ENCODE data around the gene LILRA2. TPM values are rescaled to one million over a fixed set of nuclear protein-coding genes. Genes with fewer than 3 reads are reported as not detected.
A peak's percentile ranks its signal among the peaks of the same experiment; 100 is the strongest.

The LILRA2 gene
- polyA plus RNA-seq, 4 donors, result 0.34 to 1.1 (median 1.1) TPM; not detected in 1

DNA sequence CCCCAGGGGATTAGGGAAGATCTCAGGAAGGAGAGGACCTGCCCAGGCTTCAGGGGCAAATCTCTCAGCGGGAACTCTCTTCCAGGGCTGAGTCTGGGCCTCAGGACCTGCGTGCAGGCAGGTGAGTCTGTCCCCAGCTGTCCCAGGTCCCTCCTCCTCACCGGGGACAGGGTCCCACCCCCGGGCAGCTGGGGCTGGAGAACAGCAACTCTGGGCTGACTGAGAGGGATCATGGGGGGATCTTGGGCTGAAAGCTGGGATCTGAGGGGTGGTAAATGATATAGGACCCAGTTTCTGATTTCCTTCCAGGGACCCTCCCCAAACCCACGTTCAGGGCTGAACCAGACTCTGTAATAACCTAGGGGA lies 34.2 kb downstream of the LILRA2 start:
- H3K4me3 ChIP-seq (ENCODE audit: low read depth in 1 of 3, low read length in 3 of 3), result no peak overlapping the region
- no peak for DNase-seq
- FAIRE-seq, result no peak
- H3K9me3 ChIP-seq (ENCODE audit: control insufficient read depth in 2 of 2, insufficient read depth in 1 of 2, low read depth in 1 of 2, low read length in 1 of 2), result peaks cover 0 to 27% of the 10 kb centered on the region in 2 donors
- no peak overlapping the region for H3K27ac ChIP-seq (ENCODE audit: low read depth in 1 of 3, low read length in 2 of 3)
- no peaks in the 10 kb centered on the region for H3K36me3 ChIP-seq (ENCODE audit: control insufficient read depth in 3 of 3, insufficient read depth in 2 of 3, low read depth in 1 of 3, low read length in 3 of 3)
- WGBS, 3 donors, result 64 to 68% (median 65%) methylated on average over 5 of the region's 5 CpGs
- H3K27me3 ChIP-seq (ENCODE audit: control insufficient read depth in 3 of 3, insufficient read depth in 3 of 3, low read length in 3 of 3), result no peaks in the 10 kb centered on the region
- no peaks in the 10 kb centered on the region for H3K4me1 ChIP-seq (ENCODE audit: control insufficient read depth in 3 of 3, insufficient read depth in 2 of 3, low read depth in 1 of 3, low read length in 2 of 3)

DNA sequence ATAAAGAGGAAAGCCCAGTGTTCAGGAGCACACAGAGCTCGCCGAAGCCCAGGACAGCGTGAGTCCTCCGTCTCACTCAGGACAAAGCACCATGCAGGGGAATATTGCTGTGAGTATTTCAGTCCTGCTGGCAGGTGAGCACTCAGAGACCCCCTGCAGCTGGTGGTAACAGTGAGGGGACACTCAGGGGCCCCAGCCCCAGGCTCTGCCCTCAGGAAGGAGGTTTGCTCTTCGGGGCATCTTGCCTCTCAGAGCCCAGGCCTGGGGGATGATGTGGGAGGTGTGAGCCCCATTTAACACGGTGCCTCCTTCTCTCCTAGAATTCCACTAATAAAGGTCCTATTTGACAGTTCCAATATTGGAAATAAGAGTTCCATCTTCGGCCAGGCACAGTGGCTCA lies 34.6 kb downstream of the LILRA2 start:
- Histone ChIP-seq H3K4me3 (ENCODE audit: low read depth in 1 of 3, low read length in 3 of 3) (no peak overlapping the region), H3K27ac (ENCODE audit: low read depth in 1 of 3, low read length in 2 of 3) (no peak overlapping the region), H3K36me3 (ENCODE audit: control insufficient read depth in 3 of 3, insufficient read depth in 2 of 3, low read depth in 1 of 3, low read length in 3 of 3) (no peaks in the 10 kb centered on the region), H3K27me3 (ENCODE audit: control insufficient read depth in 3 of 3, insufficient read depth in 3 of 3, low read length in 3 of 3) (no peaks in the 10 kb centered on the region), H3K9me3 (ENCODE audit: control insufficient read depth in 2 of 2, insufficient read depth in 1 of 2, low read depth in 1 of 2, low read length in 1 of 2) (peaks cover 0 to 29% of the 10 kb centered on the region in 2 donors), H3K4me1 (ENCODE audit: control insufficient read depth in 3 of 3, insufficient read depth in 2 of 3, low read depth in 1 of 3, low read length in 2 of 3) (no peaks in the 10 kb centered on the region)
- no peak for DNase-seq
- 83% methylated on average over 7 of the region's 7 CpGs for WGBS, 3 donors
- no peak for FAIRE-seq

DNA sequence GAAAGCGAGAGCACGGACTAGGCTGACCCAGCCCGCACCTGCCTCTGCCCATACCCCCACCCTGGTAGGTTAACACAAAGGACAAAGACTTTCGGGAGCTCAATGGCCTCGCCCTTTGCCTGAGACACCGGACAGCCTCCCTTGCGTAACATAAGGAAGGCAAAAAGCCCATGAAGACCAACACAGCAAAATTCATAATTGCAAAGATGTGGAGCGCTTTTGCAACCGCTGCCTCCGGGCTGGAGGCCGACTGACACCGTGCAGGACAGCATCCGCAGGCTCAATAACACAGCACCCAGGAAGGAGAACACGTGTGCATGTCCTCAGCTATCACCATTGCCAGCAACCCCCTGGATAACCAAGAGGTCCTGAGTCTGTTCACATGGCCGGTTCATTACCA lies 35.2 kb downstream of the LILRA2 start:
- Histone ChIP-seq H3K4me1 (ENCODE audit: control insufficient read depth in 3 of 3, insufficient read depth in 2 of 3, low read depth in 1 of 3, low read length in 2 of 3) (no peaks in the 10 kb centered on the region), H3K27ac (ENCODE audit: low read depth in 1 of 3, low read length in 2 of 3) (no peak overlapping the region), H3K36me3 (ENCODE audit: control insufficient read depth in 3 of 3, insufficient read depth in 2 of 3, low read depth in 1 of 3, low read length in 3 of 3) (no peaks in the 10 kb centered on the region), H3K4me3 (ENCODE audit: low read depth in 1 of 3, low read length in 3 of 3) (no peak overlapping the region), H3K9me3 (ENCODE audit: control insufficient read depth in 2 of 2, insufficient read depth in 1 of 2, low read depth in 1 of 2, low read length in 1 of 2) (peaks cover 0 to 29% of the 10 kb centered on the region in 2 donors), H3K27me3 (ENCODE audit: control insufficient read depth in 3 of 3, insufficient read depth in 3 of 3, low read length in 3 of 3) (no peaks in the 10 kb centered on the region)
- WGBS, 3 donors, result 83 to 88% (median 88%) methylated on average over 15 of the region's 15 CpGs
- no peak for FAIRE-seq
- DNase-seq, result no peak

DNA sequence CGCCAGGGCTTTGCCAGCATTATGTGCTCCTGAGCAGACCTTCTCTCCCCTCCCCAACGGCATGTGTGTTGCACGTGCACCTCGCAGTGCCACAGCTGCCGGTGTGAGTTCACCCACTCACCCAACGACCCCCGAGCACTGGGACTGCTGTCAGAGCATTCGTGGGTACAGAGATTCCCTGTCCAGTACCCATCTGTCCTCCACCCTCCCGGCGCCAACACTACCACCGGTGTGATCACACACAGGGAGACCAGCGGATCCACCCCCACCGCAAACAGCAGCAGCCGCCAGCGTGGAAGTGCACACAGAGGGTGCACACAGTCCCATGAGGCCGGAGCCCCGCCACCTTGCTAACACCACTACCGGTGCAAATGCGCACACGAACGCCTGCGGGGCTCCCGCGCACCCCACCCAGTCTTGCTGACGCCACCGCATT lies 35.8 kb downstream of the LILRA2 start:
- FAIRE-seq, result no peak
- H3K4me1 ChIP-seq (ENCODE audit: control insufficient read depth in 3 of 3, insufficient read depth in 2 of 3, low read depth in 1 of 3, low read length in 2 of 3), result no peaks in the 10 kb centered on the region
- H3K27ac ChIP-seq (ENCODE audit: low read depth in 1 of 3, low read length in 2 of 3), result no peak overlapping the region
- WGBS, 3 donors, result 85 to 88% (median 86%) methylated on average over 26 of the region's 26 CpGs
- H3K4me3 ChIP-seq (ENCODE audit: low read depth in 1 of 3, low read length in 3 of 3), result no peak overlapping the region
- no peaks in the 10 kb centered on the region for H3K36me3 ChIP-seq (ENCODE audit: control insufficient read depth in 3 of 3, insufficient read depth in 2 of 3, low read depth in 1 of 3, low read length in 3 of 3)
- H3K9me3 ChIP-seq (ENCODE audit: control insufficient read depth in 2 of 2, insufficient read depth in 1 of 2, low read depth in 1 of 2, low read length in 1 of 2), result peaks cover 0 to 29% of the 10 kb centered on the region in 2 donors
- H3K27me3 ChIP-seq (ENCODE audit: control insufficient read depth in 3 of 3, insufficient read depth in 3 of 3, low read length in 3 of 3), result no peaks in the 10 kb centered on the region
- no peak for DNase-seq

DNA sequence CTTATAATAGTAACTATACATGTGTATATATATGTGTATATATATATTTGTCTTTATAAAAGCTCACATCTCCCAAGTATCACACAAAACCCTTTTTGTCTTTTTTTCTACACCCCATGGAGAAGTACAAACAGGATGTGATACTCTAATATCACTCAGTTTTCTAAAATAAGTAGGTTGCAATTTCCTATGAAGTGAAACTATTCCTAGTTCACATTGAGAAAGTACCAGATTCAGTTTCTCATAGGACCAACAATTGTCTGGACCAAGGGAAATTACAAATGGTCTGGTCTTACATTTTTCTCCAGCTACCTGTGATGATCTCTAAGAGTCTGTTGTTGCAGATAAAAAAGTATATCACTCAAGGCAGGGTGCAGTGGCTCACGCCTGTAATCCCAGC lies 38.8 kb downstream of the LILRA2 start:
- Histone ChIP-seq H3K4me1 (ENCODE audit: control insufficient read depth in 3 of 3, insufficient read depth in 2 of 3, low read depth in 1 of 3, low read length in 2 of 3) (no peaks in the 10 kb centered on the region), H3K27me3 (ENCODE audit: control insufficient read depth in 3 of 3, insufficient read depth in 3 of 3, low read length in 3 of 3) (no peaks in the 10 kb centered on the region), H3K4me3 (ENCODE audit: low read depth in 1 of 3, low read length in 3 of 3) (no peak overlapping the region), H3K27ac (ENCODE audit: low read depth in 1 of 3, low read length in 2 of 3) (no peak overlapping the region), H3K9me3 (ENCODE audit: control insufficient read depth in 2 of 2, insufficient read depth in 1 of 2, low read depth in 1 of 2, low read length in 1 of 2) (peaks cover 0 to 19% of the 10 kb centered on the region in 2 donors), H3K36me3 (ENCODE audit: control insufficient read depth in 3 of 3, insufficient read depth in 2 of 3, low read depth in 1 of 3, low read length in 3 of 3) (no peaks in the 10 kb centered on the region)
- FAIRE-seq (no peak), DNase-seq (no peak)
- WGBS, 3 donors, result 89 to 100% (median 91%) methylated on average over 1 of the region's 1 CpG

DNA sequence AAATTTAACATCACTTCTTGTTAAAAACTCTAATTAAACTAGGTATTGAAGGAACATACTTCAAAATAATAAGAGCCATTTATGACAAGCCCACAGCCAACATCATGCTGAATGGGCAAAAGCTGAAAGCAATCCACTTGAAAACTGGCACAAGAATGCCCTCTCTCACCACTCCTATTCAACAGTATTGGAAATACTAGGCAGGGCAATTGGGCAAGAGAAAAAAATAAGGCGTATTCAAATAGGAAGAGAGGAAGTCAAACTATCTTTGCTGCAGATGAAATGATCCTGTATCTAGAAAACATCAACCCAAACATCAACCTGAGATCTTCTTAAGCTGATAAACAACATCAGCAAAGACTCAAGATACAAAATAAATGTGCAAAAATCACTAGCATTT lies 41.1 kb downstream of the LILRA2 start:
- FAIRE-seq (no peak), DNase-seq (no peak)
- WGBS, 3 donors, result 77 to 89% (median 88%) methylated on average over 1 of the region's 1 CpG
- no peak overlapping the region for H3K4me3 ChIP-seq (ENCODE audit: low read depth in 1 of 3, low read length in 3 of 3)
- no peaks in the 10 kb centered on the region for H3K27me3 ChIP-seq (ENCODE audit: control insufficient read depth in 3 of 3, insufficient read depth in 3 of 3, low read length in 3 of 3)
- peaks cover 0 to 6% of the 10 kb centered on the region in 2 donors for H3K9me3 ChIP-seq (ENCODE audit: control insufficient read depth in 2 of 2, insufficient read depth in 1 of 2, low read depth in 1 of 2, low read length in 1 of 2)
- H3K36me3 ChIP-seq (ENCODE audit: control insufficient read depth in 3 of 3, insufficient read depth in 2 of 3, low read depth in 1 of 3, low read length in 3 of 3), result no peaks in the 10 kb centered on the region
- no peak overlapping the region for H3K27ac ChIP-seq (ENCODE audit: low read depth in 1 of 3, low read length in 2 of 3)
- no peaks in the 10 kb centered on the region for H3K4me1 ChIP-seq (ENCODE audit: control insufficient read depth in 3 of 3, insufficient read depth in 2 of 3, low read depth in 1 of 3, low read length in 2 of 3)

DNA sequence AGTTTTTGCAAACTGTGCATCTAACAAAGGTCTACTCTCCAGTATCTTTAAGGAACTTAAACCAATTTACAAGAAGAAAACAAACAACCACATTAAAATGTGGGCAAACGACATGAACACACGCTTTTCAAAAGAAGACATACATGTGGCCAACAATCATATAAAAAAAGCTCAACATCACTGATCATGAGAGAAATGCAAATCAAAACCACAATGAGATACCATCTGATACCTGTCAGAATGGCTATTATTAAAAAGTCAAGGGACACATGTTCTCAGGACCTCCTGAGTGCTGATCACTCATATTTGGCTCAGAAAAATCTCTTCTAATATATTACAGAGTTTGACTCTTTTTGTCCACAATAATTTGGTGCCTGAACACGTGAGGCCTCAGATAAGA lies 42.5 kb downstream of the LILRA2 start:
- Histone ChIP-seq H3K27me3 (ENCODE audit: control insufficient read depth in 3 of 3, insufficient read depth in 3 of 3, low read length in 3 of 3) (no peaks in the 10 kb centered on the region), H3K4me1 (ENCODE audit: control insufficient read depth in 3 of 3, insufficient read depth in 2 of 3, low read depth in 1 of 3, low read length in 2 of 3) (no peaks in the 10 kb centered on the region), H3K4me3 (ENCODE audit: low read depth in 1 of 3, low read length in 3 of 3) (no peak overlapping the region), H3K9me3 (ENCODE audit: control insufficient read depth in 2 of 2, insufficient read depth in 1 of 2, low read depth in 1 of 2, low read length in 1 of 2) (peaks cover 0 to 6% of the 10 kb centered on the region in 2 donors), H3K27ac (ENCODE audit: low read depth in 1 of 3, low read length in 2 of 3) (peak overlapping the region in 1 of 3 donors; percentile 78), H3K36me3 (ENCODE audit: control insufficient read depth in 3 of 3, insufficient read depth in 2 of 3, low read depth in 1 of 3, low read length in 3 of 3) (no peaks in the 10 kb centered on the region)
- FAIRE-seq (no peak), DNase-seq (no peak)
- 60 to 64% (median 62%) methylated on average over 3 of the region's 3 CpGs for WGBS, 3 donors

DNA sequence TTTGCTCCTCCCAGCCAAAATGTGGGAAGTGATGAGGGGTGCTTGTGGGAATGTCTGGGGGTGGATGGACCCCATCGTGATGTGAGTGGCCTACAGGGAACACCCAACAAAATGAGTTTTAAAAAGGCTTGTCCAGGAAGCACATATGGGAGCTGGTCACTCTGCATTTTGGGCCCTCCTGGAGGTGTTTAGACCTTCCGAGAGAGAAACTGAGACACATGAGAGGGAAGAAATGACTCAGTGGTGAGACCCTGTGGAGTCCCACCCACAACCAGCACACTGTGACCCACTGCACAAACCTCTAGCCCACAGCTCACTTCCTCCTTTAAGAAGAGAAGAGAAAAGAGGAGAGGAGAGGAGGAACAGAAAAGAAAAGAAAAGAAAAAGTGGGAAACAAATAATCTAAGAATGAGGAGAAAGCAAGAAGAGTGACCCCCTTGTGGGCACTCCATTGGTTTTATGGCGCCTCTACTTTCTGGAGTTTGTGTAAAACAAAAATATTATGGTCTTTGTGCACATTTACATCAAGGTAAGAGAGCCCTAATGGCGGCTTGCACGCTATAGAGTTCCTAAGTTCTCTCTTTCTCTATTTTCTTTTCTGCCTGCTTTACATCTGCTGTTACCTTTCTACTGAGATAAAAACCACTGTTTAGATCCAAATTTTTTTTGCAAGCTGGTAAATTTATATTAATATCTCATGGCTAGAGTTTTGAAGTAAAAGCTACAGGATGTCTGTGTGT lies 43.4 kb downstream of the LILRA2 start:
- Histone ChIP-seq H3K4me1 (ENCODE audit: control insufficient read depth in 3 of 3, insufficient read depth in 2 of 3, low read depth in 1 of 3, low read length in 2 of 3) (no peaks in the 10 kb centered on the region), H3K36me3 (ENCODE audit: control insufficient read depth in 3 of 3, insufficient read depth in 2 of 3, low read depth in 1 of 3, low read length in 3 of 3) (no peaks in the 10 kb centered on the region), H3K4me3 (ENCODE audit: low read depth in 1 of 3, low read length in 3 of 3) (no peak overlapping the region), H3K27me3 (ENCODE audit: control insufficient read depth in 3 of 3, insufficient read depth in 3 of 3, low read length in 3 of 3) (no peaks in the 10 kb centered on the region), H3K27ac (ENCODE audit: low read depth in 1 of 3, low read length in 2 of 3) (peak overlapping the region in 1 of 3 donors; percentile 78), H3K9me3 (ENCODE audit: control insufficient read depth in 2 of 2, insufficient read depth in 1 of 2, low read depth in 1 of 2, low read length in 1 of 2) (peaks cover 0 to 6% of the 10 kb centered on the region in 2 donors)
- WGBS, 3 donors, result 42 to 63% (median 57%) methylated on average over 5 of the region's 5 CpGs
- no peak for FAIRE-seq
- no peak for DNase-seq

DNA sequence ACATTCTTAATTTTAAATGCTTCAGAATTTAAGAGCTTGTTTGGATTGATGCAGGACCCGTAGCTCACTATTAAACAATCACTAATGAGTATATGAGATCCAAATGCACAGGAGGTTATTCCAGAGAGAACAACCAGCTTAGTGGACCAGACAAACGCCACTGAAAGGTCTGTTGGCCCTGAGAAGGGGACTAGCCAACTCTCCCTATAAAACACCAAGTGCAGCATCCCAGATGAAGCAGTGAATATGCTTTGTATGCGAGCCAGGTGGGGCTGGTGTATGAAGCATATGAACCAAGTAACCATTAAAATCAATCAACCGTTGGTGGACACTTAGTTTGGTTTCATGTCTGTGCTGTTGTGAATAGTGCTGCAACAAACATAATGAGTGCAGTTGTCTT lies 46.9 kb downstream of the LILRA2 start:
- Histone ChIP-seq H3K36me3 (ENCODE audit: control insufficient read depth in 3 of 3, insufficient read depth in 2 of 3, low read depth in 1 of 3, low read length in 3 of 3) (no peaks in the 10 kb centered on the region), H3K27me3 (ENCODE audit: control insufficient read depth in 3 of 3, insufficient read depth in 3 of 3, low read length in 3 of 3) (no peaks in the 10 kb centered on the region), H3K4me3 (ENCODE audit: low read depth in 1 of 3, low read length in 3 of 3) (no peak overlapping the region), H3K4me1 (ENCODE audit: control insufficient read depth in 3 of 3, insufficient read depth in 2 of 3, low read depth in 1 of 3, low read length in 2 of 3) (no peaks in the 10 kb centered on the region), H3K27ac (ENCODE audit: low read depth in 1 of 3, low read length in 2 of 3) (no peak overlapping the region), H3K9me3 (ENCODE audit: control insufficient read depth in 2 of 2, insufficient read depth in 1 of 2, low read depth in 1 of 2, low read length in 1 of 2) (peaks cover 0 to 2% of the 10 kb centered on the region in 2 donors)
- WGBS, 3 donors, result 63 to 71% (median 64%) methylated on average over 4 of the region's 4 CpGs
- DNase-seq (no peak), FAIRE-seq (no peak)
